SK-N-MC (cell line): Measurements from ENCODE around the gene GAS6.

Experiments
- DNase-seq: peaks from one replicate; pipeline ENCODE4 v3.0.0-alpha.2; 2011; ENCODE audit warnings: low read depth, low spot score
- H3K27ac ChIP-seq: fragments of 200-600 bp; sonication (generic); 2 replicates; pipeline ENCODE4 v1.5.1; 2016; ENCODE audit warnings: mixed run types
- H3K36me3 ChIP-seq: fragments of 200-600 bp; sonication (generic); 2 replicates; pipeline ENCODE4 v1.6.1; 2017; ENCODE audit warnings: antibody characterized with exemption, low read length, mixed read lengths; ENCODE audit not compliant: insufficient read depth
- H3K4me3 ChIP-seq: fragments of 200-600 bp; sonication (generic); 2 replicates; pipeline ENCODE4 v1.5.1; 2016
- H3K9ac ChIP-seq: fragments of 200-600 bp; sonication (generic); 2 replicates; pipeline ENCODE4 v1.8.0; 2017; ENCODE audit warnings: mixed run types, mixed read lengths; ENCODE audit not compliant: insufficient read length
- H3K9me3 ChIP-seq: fragments of 200-600 bp; sonication (generic); 2 replicates; pipeline ENCODE4 v1.6.1; 2017; ENCODE audit warnings: low read depth, mild to moderate bottlenecking, antibody characterized with exemption, low read length, moderate library complexity, mixed read lengths
- EZH2 ChIP-seq: fragments of 200-600 bp; sonication (generic); IDR thresholded peaks from one replicate; pipeline ENCODE4 v1.6.1; 2017; ENCODE audit warnings: antibody characterized with exemption
- FOXP2 ChIP-seq: optimal IDR thresholded peaks from 2 replicates; pipeline ENCODE3; 2011; ENCODE audit warnings: mild to moderate bottlenecking, moderate library complexity; ENCODE audit not compliant: insufficient read depth; ENCODE audit errors: extremely low read length, control extremely low read depth
- POLR2AphosphoS5 ChIP-seq: IDR thresholded peaks from 2 replicates; pipeline ENCODE4 v1.6.1; 2012; ENCODE audit warnings: mild to moderate bottlenecking, low read depth, low read length, borderline replicate concordance

GAS6 gene

GRCh38 chr13:113785051-113786010 is 78.5 kb downstream of the GAS6 start:
- H3K36me3 ChIP-seq: no peaks in the 10 kb centered on the region
- H3K9me3 ChIP-seq: no peaks in the 10 kb centered on the region
- no peak overlapping the region for H3K9ac ChIP-seq
- TF ChIP-seq POLR2AphosphoS5 (no peak), EZH2 (no peak), FOXP2 (no peak)
- H3K27ac ChIP-seq: no peak overlapping the region
- DNase-seq: no peak
- no peak overlapping the region for H3K4me3 ChIP-seq

DNA sequence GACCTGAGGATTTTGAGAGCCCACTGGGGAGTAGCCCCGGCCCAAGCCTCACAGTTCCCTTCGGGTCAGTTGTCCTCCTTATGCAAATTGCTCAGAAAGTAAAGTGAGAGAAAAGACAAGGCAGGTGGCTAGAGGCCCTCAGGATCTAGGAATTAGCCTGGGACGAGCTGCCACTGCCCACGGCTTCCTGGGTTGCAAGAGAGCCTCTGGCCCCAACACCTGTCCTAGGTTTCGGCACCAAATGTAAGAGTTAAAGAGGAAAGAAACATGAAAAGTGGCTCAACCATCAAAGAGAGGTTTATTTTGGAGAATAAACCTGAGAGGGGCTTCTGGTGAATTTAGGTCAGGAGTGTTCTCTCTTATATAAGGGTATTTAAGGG is 79.2 kb downstream of the GAS6 start:
- no peak overlapping the region for H3K27ac ChIP-seq
- H3K36me3 ChIP-seq: no peaks in the 10 kb centered on the region
- no peak overlapping the region for H3K9ac ChIP-seq
- H3K9me3 ChIP-seq: no peaks in the 10 kb centered on the region
- no peak for DNase-seq
- TF ChIP-seq EZH2: no peak
- no peak for TF ChIP-seq FOXP2
- no peak for TF ChIP-seq POLR2AphosphoS5
- no peak overlapping the region for H3K4me3 ChIP-seq

GRCh38 chr13:113783966-113784644 is 79.8 kb downstream of the GAS6 start:
- no peak for TF ChIP-seq POLR2AphosphoS5
- TF ChIP-seq EZH2: no peak
- no peak for TF ChIP-seq FOXP2
- Histone ChIP-seq H3K27ac (no peak overlapping the region), H3K36me3 (no peaks in the 10 kb centered on the region), H3K9me3 (no peaks in the 10 kb centered on the region), H3K4me3 (no peak overlapping the region), H3K9ac (no peak overlapping the region)
- DNase-seq: no peak

- TF ChIP-seq POLR2AphosphoS5: no peak
- TF ChIP-seq FOXP2: no peak
- TF ChIP-seq EZH2: no peak
- Histone ChIP-seq H3K4me3 (no peak overlapping the region), H3K27ac (no peak overlapping the region), H3K9ac (no peak overlapping the region), H3K9me3 (no peaks in the 10 kb centered on the region), H3K36me3 (no peaks in the 10 kb centered on the region)
- no peak for DNase-seq
These were observed 80.5 kb downstream of the GAS6 start for GRCh38 chr13:113783200-113783881.

DNA sequence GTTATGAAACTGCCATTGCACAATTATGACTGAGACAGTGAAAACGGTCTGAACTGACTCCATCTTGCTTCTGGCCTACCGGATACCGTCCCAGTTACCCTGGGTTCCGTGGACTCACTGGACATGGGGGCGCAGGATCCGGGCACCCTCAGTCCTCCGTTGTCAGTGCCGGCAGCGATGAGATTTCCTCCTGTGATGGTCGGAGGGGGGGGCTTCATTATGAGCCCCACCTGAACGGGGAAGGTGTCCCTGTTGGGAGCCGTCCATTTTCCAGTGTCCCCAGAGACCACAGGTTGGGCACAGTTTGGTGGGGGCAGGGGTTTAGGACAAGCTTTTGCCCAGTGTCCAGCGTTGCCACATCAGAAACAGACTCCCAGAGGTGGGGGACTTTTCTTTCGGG is 81.4 kb downstream of the GAS6 start:
- H3K36me3 ChIP-seq: no peaks in the 10 kb centered on the region
- no peak overlapping the region for H3K4me3 ChIP-seq
- no peak overlapping the region for H3K9ac ChIP-seq
- TF ChIP-seq FOXP2 (no peak), POLR2AphosphoS5 (no peak), EZH2 (no peak)
- no peaks in the 10 kb centered on the region for H3K9me3 ChIP-seq
- no peak overlapping the region for H3K27ac ChIP-seq
- no peak for DNase-seq

DNA sequence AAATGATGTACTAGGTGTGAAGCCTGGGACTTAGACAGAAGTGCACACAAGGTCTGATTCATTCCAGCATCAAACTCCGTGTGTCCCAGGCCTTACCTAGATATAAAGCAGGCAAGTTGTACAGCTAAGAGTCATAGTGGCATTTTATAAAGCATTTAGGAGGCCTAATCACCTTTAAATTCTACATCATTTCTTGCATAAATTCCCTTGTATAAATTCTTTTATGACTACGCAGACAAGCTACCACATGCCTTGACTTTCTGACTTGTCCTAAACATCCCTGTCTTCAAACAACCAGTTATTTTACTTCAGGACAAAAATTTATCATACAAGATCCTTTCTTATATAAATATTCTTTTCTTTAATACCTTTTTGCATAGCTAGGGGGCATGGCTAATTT is 82.3 kb downstream of the GAS6 start:
- Histone ChIP-seq H3K27ac (no peak overlapping the region), H3K4me3 (no peak overlapping the region), H3K9me3 (no peaks in the 10 kb centered on the region), H3K36me3 (no peaks in the 10 kb centered on the region), H3K9ac (no peak overlapping the region)
- TF ChIP-seq FOXP2 (no peak), POLR2AphosphoS5 (no peak), EZH2 (no peak)
- DNase-seq: no peak

DNA sequence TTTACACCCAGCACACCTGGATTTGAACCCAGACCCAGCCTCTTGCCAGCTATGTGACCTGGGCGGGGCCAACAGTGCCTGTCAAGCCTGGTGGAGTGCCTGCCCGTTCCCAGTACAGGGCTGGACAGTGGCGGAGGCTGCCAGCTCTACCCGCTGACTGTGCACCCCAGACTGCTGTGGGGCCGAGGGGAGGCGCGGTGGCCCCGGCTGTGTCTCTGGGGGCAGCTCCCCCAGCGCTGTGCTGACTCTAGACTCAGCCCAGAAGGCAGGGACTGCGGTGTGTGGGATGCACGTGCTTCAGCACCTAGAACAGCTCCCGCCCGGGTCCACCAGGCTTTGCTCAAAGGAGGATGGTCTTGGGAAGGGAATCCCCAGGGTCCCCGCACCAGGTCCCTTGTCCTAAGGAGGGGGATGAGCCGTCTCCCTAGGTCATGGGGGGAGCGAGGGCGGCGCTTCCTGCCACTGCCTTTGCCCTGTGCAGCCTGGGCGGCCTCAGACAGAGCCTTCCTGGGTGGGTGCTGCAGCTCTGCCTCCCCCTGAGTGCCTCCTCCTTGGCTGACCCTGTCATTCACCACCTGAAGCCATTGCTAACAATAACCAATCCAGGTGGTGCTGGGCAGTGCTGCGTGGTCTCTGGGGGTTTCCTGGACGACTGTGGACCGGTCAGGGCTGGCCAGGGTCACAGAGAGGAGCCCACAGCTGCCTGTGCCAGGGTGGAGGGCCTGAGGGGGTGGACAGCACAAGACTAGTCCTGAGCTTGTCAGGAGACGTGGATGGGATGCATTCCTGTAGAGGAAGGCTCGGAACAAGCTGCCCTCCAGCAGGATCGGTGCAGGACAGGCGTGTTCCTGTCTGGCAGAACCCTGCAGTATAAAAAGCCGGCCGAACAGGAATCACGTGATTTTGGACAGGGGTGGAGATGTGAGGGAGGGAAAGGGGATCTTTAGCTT is 86.3 kb downstream of the GAS6 start:
- Histone ChIP-seq H3K9ac (no peak overlapping the region), H3K4me3 (no peak overlapping the region), H3K9me3 (no peaks in the 10 kb centered on the region), H3K27ac (no peak overlapping the region), H3K36me3 (no peaks in the 10 kb centered on the region)
- TF ChIP-seq EZH2 (no peak), FOXP2 (no peak), POLR2AphosphoS5 (no peak)
- no peak for DNase-seq
